Thyroid gland (tissue), 4 donors: ENCODE measurements around the gene SFTPA1.
"Not testable (repeated sequence)": the region's sequence is repeated elsewhere in the genome, so short reads cannot be mapped to it uniquely, and the experiment has no call there.

ENCODE experiments used
- CTCF ChIP-seq, 6 experiments: fragments of 200-600 bp in 3 of 6; fragments of 450-650 bp in 3 of 6; sonication (generic) in 3 of 6; IDR thresholded peaks; one replicate each; pipeline ENCODE4 v1.5.1; 2016 to 2019; ENCODE audit warnings: antibody characterized with exemption in 6 of 6, mild to moderate bottlenecking in 2 of 6, inconsistent platforms in 1 of 6, moderate library complexity in 1 of 6
- POLR2A ChIP-seq, 2 donors: fragments of 450-650 bp; IDR thresholded peaks; one replicate each; pipeline ENCODE4 v1.6.1; 2017; ENCODE audit warnings: antibody characterized with exemption in 2 of 2, mild to moderate bottlenecking in 2 of 2, moderate library complexity in 1 of 2

- TF ChIP-seq CTCF, POLR2A (IDR thresholded peaks at IDR 0.05): not testable (repeated sequence)
Observed at GRCh38 chr10:79611193-79611976, 646 bp downstream of the SFTPA1 start.
